ENCODE data around the gene SLC30A1.
"Not testable (repeated sequence)": the region's sequence is repeated elsewhere in the genome, so short reads cannot be mapped to it uniquely, and the experiment has no call there.

The SLC30A1 gene

DNA sequence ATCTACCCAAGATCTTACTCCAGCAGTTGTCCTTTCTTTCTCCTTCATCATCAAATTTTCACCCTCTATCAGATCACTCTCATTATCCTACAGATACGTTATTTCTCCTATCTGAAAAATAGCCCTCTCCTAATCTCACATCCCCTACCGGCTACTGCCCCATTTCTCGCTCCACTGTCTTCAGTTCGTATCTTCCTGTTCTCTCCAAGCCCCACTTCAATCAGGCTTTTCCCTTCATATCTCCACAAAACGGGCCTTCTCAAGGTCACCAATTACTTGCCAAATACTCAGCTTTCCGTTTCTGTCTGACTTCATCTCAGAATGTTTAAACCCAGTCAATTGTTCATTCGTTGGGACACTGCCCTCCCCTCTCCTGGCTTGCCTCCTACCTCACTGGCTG is 32.4 kb downstream of the SLC30A1 start:
- DNase-seq = no peak

DNA sequence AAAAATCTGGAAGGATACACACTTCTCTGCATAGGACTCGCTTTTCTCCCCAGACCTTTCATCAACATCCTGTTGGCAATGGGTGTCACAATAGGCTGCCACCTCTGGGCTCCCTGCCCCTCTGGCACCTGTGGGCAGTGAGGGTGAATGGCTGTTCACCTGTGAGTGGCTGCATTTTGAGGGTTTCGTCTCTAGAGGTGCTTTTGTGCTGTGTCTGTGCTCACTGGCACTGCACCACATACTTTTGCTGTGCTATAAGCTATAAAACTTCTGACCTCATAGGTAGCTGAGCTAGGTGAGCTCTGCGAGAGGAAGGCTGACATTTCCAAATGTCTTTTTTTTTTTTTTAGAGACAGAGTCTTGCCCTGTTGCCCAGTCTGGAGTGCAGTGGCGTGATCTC is 35.9 kb downstream of the SLC30A1 start:
- DNase-seq = no peak

- no peak for DNase-seq
Measured at GRCh38 chr1:211541720-211542477, 37.1 kb downstream of the SLC30A1 start.

- no peak for DNase-seq
Measured at GRCh38 chr1:211541278-211541677, 37.7 kb downstream of the SLC30A1 start.

- DNase-seq = not testable (repeated sequence)
Measured at GRCh38 chr1:211540824-211541223, 38.1 kb downstream of the SLC30A1 start.

GRCh38 chr1:211538287-211538686 is 40.7 kb downstream of the SLC30A1 start:
- DNase-seq = no peak

DNA sequence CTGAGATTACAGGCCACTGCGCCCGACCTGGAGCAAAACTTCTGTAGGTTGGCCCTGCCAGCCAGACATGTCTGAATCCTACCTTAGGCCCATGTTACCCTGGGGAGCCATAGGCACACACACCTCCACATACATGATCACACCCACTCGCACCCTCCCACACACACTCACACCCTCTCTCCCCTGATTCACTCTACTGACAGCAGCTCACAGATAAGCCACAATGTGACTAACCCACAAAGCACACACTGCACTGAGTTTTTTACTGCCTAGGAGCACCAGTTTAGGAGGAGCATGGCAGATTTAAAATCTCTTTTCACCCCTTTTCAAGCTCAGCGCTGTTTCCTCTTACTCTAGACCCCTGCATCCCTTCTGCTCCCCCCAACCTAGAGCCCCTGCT is 41.7 kb downstream of the SLC30A1 start:
- no peak for DNase-seq

- no peak for DNase-seq
Measured at GRCh38 chr1:211536606-211537005, 42.4 kb downstream of the SLC30A1 start.

DNA sequence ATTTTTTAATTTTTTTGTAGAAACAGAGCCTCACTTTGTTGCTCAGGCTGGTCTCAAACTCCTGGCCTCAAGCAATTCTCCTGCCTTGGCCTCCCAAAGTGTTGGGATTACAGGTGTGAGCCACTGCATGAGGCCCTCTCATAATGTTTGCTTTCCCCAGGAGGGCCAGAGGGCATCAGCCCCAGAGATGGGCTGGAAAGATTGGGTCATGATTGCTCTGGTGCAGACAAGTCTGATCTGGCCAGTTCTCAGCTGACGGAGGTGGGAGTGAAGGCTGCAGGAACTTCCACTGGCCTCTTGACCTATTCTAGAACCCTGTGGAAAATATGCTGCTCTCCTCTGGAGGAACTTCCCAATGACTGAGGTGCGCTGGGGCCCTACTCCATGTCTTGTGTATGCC is 43.6 kb downstream of the SLC30A1 start:
- no peak for DNase-seq

DNA sequence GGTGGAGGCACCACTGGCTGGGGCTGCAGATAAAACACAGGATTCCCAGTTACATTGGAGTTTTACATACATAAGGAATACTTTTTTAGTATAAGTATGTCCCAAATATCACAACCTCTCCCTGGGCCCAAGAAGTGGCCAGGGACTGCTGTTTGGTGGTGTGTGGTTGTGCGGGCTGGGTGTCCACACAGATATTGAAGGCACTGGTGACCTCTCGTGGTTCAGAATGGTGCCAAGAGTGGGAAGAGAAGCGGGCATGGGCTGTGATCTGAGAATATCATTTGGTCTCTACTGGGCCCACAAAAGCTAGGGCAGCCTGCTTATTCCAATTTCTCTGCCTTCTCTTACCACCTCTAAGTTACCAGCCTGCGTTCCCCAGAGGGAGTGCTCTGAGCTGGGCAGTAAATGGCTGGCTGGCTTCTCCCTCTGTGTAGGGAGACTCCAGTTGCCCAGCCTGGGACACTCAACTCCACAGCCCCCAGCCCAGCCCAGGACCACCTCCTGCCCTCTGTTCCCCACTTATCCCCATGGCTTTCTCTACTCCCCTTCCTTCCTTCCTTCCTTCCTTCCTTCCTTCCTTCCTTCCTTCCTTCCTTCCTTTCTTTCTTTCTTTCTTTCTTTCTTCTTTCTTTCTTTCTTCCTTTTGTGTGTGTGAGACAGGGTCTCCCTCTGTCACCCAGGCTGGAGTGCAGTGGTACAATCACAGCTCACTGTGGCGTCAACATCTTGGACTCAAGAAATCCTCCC is 44.2 kb downstream of the SLC30A1 start:
- no peak for DNase-seq

DNA sequence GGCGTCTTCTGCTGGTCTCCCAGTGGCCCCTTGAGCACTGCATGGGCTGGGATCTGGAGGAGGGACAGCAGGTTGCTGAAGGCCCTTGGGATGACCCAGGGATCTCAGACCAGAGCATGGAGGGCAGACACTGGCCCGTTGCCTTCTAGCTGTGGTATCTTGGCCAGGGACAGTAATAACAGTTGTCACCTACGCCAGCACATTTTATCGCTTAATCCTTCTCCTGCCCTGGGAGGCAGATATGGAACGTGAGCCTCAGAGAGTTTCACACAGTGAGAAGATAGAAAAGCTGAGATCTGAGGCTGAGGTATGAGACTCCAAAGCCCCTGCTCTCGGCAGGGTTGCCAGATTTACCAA is 46.9 kb downstream of the SLC30A1 start:
- DNase-seq = no peak

- no peak for DNase-seq
Measured at GRCh38 chr1:211531194-211532087, 47.5 kb downstream of the SLC30A1 start.

GRCh38 chr1:211530102-211530501 is 48.9 kb downstream of the SLC30A1 start:
- no peak for DNase-seq

DNA sequence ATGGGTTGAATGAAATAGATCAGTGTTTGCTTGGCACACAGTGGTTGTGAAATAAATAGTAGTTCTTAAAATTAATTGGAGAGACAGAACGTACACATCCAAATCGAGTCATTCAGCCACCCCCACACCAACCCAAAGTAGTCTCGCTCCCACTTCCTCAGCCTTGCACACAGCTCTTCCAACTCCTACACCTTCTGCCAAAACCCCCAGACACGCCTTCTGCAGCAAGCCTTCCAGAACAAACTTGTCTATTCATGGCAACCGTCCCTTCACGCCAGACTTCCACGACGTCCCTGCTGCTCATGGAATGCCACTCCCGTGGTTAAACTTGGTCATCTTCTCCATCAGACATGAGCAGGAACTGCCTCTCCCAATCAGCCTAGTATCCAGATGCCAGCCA is 49.5 kb downstream of the SLC30A1 start:
- no peak for DNase-seq

DNA sequence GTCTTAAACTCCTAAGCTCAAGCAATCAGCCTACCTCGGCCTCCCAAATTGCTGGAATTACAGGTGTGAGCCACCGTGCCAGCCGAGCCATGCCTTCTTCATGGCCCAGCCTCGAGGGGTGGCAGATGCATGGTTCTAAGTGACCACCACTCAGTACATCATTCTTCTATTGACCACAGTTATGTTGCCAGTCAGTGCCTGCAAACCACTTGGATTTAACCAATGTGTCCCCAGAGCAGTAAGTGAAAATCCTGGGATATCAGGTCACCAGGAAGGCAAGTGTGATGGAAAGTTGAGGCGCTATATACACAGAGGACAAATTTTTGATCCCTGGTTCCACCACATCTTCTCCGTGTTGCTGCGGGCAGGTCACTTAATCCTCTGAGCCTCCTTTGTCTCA is 50.0 kb downstream of the SLC30A1 start:
- no peak for DNase-seq

- DNase-seq = no peak
Measured at GRCh38 chr1:211527888-211528287, 51.1 kb downstream of the SLC30A1 start.

DNA sequence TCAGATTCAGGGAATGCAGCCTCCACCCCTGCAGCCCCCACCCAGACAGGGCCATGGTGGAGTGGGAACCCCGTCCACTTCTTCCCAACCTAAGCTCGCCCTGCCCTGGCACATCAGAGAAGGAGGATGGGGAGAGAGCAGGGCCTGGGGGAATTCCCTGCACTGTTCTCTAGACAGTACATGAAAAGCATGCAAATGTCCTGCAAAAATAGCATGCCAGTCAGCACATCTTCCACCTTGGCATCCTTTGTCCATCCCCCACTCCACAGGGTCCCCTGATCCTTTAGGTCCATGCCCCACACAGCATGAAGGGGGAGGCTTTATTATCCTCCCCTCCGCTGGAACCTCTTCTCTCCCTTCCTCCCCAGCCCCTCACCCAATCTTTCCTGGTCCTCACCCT is 52.0 kb downstream of the SLC30A1 start:
- DNase-seq = no peak

DNA sequence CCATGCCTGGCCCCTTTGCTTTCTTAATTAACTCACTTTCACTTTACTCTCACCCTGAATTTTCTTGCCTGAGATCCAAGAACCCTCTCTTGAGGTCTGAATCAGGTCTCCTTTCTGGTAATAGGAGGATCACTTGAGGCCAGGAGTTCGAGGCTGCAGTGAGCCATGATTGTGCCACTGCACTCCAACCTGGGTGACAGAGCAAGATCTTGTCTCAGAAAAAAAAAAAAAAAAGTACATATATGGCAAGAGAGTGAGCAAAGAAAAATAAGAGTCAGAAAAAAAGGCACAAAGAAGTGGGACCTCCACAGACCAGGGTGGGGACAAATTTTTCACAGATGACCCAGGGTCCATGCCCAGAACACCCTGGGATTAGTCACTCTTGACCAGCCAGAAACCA is 52.9 kb downstream of the SLC30A1 start:
- no peak for DNase-seq

GRCh38 chr1:211525101-211525676 is 53.8 kb downstream of the SLC30A1 start:
- DNase-seq = no peak

- DNase-seq = no peak
Measured at GRCh38 chr1:211524521-211524920, 54.4 kb downstream of the SLC30A1 start.

GRCh38 chr1:211522804-211523203 is 56.2 kb downstream of the SLC30A1 start:
- no peak for DNase-seq

Measured in GOT3 (cell line).